ENCODE measurements around the gene IFNG-AS1.

DNA sequence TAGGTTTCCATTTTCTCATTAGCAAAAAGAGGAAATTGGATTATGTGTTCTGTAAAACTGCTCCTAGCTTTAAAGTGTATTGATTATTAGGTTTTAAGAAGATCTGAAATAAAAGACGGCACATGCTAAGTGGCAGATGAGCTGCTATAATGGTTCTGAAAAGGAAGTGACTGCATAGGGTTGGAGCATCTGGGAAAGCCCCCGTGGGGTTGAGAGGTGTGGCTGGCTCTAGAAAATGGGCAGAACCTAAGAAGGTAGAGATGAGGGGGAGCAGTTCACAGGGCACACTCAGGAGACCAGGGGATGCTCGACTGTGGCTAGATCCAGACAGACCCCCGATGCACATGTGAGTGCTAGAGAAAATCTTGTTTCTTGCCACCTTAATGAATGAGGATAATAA is 1.9 kb downstream of the IFNG-AS1 start:
- TF ChIP-seq LEF1 (IDR thresholded peaks at IDR 0.05; ENCODE audit: borderline replicate concordance) (no peak), FOXM1 (IDR thresholded peaks at IDR 0.05; ENCODE audit: borderline replicate concordance) (no peak), SP1 (IDR thresholded peaks at IDR 0.05) (no peak), NFRKB (IDR thresholded peaks at IDR 0.05) (no peak), CTBP1 (IDR thresholded peaks at IDR 0.05; ENCODE audit: borderline replicate concordance) (no peak), HDGF (IDR thresholded peaks at IDR 0.05; ENCODE audit: borderline replicate concordance) (no peak), SUZ12 (IDR thresholded peaks at IDR 0.05) (no peak), FOXA1 (IDR thresholded peaks at IDR 0.05) (no peak), ZNF384 (IDR thresholded peaks at IDR 0.05) (no peak)

Measured in HEK293T (cell line).